ENCODE measurements around the gene SERPINA9.
A peak's percentile ranks its signal among the peaks of the same experiment; 100 is the strongest.

Gene SERPINA9

DNA sequence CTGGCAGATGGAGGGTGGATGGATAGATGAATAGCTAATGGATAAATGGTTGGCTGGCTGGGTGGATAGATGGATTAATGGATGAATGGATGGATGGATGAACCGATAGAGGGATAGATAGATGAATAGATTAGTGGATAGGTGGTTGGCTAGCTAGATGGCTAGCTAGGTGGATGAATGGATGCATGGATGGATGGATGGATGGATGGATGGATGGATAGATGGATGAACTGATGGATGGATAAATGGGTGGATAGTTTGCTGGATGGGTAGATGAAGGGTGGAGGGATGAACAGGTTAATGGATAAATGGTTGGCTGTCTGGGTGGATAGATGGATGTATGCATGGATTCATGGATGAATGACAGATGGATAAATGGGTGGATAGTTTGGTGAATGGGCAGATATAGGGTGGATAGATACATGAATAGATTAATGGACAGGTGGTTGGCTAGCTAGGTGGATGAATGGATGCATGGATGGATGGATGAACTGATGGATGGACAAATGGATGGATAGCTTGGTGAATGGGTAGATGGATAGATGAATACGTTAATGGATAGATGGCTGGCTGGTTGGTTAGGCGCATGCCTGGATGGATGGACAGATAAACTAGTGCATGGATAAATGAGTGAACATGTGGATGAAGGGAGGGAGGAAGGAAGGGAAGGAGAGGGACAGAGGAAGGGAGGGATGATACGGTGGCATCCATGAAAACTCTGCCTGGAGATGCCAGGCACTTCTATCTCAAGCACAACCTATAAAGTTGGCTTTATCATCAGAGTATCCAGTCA lies 8.1 kb downstream of the SERPINA9 start:
- no peak for TF ChIP-seq JUND (IDR thresholded peaks at IDR 0.05; ENCODE audit: low read depth)
- in situ Hi-C loops (cut with HindIII; ENCODE audit: low pct_unique_long_range_greater_than_20kb, low sequenced_read_pairs), result no loop called here
- no peak for DNase-seq (ENCODE audit: low read depth in 1 of 2, low spot score in 1 of 2)

DNA sequence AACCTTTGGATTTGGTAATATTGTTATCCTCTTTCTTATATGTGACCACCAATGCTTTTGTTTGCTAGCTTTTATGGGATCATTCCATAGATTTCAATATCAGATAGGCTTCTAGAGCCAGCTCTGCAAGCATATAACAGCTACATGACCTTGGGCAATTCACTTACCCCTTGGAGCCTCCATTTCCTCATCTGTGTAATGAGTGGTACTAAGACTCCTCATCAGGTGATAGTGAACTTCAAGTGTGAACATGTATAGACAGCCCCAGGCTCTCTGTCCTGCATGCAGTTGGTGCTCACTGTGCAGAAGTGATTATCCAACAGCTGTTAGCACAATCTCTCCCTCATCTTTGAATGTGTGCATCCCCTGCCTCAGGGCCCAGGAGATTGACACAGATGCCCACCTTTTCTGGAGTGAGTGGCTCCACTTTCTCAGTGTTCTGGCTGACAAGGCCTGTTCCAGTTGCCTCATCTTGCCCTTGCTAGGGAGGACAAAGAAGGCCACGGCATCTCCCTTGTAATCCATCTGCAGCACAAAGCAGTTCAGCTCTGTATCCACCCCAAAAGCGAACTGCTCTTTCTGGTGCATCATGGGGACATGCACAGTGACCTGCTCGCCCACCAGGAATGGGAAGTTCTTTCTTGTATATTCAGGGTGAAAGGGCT lies 9.2 kb downstream of the SERPINA9 start:
- no peak for TF ChIP-seq JUND (IDR thresholded peaks at IDR 0.05; ENCODE audit: low read depth)

DNA sequence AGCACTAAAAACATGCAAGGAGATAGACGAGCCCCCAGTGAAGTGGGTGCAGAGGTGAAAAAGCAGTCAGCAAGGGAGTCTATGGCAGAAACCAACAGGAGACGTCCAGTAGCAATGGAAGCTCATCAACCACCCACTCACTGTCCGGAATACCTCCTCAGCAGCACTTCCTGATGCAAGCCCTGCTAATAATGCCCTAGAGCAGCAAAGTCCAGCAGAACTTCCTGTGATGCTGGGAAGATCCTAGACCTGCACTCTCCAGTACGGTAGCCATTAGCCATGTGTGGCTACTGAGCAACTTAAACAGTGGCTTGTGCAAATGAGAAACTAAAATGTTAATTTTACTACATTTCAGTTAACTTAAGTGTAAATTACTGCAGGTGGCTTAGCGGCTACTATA lies 11.0 kb downstream of the SERPINA9 start:
- no peak for DNase-seq (ENCODE audit: low read depth in 1 of 2, low spot score in 1 of 2)
- in situ Hi-C loops (cut with HindIII; ENCODE audit: low pct_unique_long_range_greater_than_20kb, low sequenced_read_pairs), result no loop called here
- no peak for TF ChIP-seq JUND (IDR thresholded peaks at IDR 0.05; ENCODE audit: low read depth)

More for the DNA sequence above, 9.2 kb downstream of the SERPINA9 start:
- peak in 1 of 2 experiments; percentile 62 for DNase-seq (ENCODE audit: low read depth in 1 of 2, low spot score in 1 of 2)
- in situ Hi-C loops (cut with HindIII; ENCODE audit: low pct_unique_long_range_greater_than_20kb, low sequenced_read_pairs), result no loop called here

DNA sequence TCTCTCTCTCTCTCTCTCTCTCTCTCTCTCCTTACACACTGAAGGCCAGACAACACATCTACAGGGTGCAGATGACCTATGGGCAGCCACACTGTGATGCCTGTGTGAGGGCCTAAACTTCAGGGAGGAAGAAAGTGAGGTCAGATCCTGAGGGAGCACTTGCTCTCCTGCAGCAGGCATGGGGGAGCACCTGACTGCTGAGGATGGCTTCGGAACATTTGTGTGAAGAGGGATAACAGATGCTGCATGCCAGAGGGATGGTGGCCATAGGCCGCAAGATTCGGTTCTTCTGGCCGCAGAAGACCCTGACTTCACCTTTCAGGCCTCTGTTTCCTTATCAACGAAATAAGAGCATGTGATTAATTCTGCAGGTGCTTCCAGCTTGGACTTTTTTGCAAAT lies 11.7 kb downstream of the SERPINA9 start:
- DNase-seq (ENCODE audit: low read depth in 1 of 2, low spot score in 1 of 2), result no peak
- no peak for TF ChIP-seq JUND (IDR thresholded peaks at IDR 0.05; ENCODE audit: low read depth)
- in situ Hi-C loops (cut with HindIII; ENCODE audit: low pct_unique_long_range_greater_than_20kb, low sequenced_read_pairs), result no loop called here

DNA sequence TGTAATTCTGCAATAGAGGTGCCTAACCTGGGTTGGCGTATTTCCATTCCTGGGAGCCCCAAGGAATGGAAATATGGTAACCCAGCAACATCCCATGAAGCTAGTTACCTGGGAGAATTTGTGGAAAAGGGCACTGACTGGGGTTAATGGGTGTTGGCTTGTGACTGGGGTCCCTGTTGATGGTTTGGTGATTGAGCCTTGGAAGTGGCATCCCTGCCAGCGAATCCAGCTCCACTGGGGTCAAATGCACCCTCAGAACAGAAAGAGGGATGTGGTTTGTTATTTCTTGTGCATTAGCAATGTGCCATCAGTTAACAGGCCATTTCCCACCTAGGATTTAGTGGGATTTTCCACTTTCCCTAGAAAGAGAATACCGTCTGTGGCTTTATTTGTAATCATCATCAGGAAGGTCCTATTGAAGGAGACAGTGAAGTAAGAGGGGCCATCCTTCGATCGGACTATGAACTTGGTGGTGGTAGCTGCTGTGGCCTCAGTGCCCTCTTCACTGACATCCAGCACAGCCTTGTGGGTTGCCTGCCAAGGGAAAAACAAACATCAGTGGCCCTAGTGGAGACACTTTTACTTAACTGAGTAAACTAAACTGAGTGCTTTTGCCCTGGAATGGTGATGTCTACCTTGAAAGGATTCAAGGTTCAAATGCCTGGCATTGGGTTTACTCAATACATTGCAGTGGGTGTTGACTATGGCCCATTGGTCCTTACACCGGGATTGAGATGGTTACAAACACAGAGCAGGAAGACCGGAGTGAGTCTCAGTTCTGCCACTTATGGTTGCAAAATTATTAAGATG lies 13.0 kb downstream of the SERPINA9 start:
- in situ Hi-C loops (cut with HindIII; ENCODE audit: low pct_unique_long_range_greater_than_20kb, low sequenced_read_pairs), result no loop called here
- TF ChIP-seq JUND (IDR thresholded peaks at IDR 0.05; ENCODE audit: low read depth), result no peak

DNA sequence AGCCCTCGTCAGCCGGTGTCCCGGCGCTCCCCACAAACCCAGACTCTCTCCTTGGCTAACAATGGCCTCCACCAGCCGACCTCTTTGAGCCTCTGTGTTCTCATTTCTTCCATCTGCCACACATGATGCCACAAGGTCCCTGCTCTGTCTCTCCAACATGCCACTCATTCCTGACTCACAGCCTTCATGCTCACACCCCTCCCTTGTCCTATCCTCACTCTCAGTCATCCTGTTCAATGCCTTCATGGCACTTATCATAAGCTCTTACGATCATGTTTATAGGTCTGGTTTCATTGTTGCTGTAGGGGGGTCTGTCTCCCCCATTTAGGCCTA lies 13.8 kb downstream of the SERPINA9 start:
- no peak for TF ChIP-seq JUND (IDR thresholded peaks at IDR 0.05; ENCODE audit: low read depth)
- in situ Hi-C loops (cut with HindIII; ENCODE audit: low pct_unique_long_range_greater_than_20kb, low sequenced_read_pairs), result no loop called here
- no peak for DNase-seq (ENCODE audit: low read depth in 1 of 2, low spot score in 1 of 2)

More for the DNA sequence above, 13.0 kb downstream of the SERPINA9 start:
- DNase-seq (ENCODE audit: low read depth in 1 of 2, low spot score in 1 of 2), result no peak

DNA sequence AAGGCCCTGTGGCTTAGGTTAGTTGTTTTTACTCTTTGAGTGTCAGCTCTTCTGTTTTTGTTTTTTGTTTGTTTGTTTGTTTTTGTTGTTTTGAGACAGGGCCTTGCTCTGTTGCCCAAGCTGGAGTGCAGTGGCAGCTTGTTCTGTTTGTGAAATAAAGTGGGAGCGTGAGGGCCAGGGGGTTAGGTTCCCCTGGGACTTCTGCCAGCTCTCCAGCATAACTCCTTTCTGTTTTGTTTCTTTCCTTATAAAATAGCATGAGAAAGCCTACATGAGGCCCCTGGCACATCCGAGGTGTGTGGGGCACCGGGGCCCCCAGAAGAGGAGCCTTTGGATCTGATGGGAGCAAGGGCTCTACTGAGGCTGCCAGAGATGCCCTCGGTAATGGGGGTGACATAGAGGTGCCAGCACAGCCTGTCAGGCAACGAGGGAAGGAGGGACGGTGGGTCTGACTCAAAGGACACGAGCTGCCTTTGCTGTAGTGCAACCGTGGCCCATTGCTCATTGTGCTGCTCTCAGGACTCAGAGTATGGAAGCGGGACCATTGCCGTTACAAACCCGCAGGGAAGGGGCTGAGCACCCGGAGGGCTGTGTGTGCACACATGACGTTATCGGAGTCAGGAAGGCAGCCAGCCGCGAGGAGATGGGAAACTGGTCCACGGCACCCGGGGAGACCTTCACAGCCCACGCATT lies 14.3 kb downstream of the SERPINA9 start:
- in situ Hi-C loops (cut with HindIII; ENCODE audit: low pct_unique_long_range_greater_than_20kb, low sequenced_read_pairs), result no loop called here
- TF ChIP-seq JUND (IDR thresholded peaks at IDR 0.05; ENCODE audit: low read depth), result no peak
- no peak for DNase-seq (ENCODE audit: low read depth in 1 of 2, low spot score in 1 of 2)

DNA sequence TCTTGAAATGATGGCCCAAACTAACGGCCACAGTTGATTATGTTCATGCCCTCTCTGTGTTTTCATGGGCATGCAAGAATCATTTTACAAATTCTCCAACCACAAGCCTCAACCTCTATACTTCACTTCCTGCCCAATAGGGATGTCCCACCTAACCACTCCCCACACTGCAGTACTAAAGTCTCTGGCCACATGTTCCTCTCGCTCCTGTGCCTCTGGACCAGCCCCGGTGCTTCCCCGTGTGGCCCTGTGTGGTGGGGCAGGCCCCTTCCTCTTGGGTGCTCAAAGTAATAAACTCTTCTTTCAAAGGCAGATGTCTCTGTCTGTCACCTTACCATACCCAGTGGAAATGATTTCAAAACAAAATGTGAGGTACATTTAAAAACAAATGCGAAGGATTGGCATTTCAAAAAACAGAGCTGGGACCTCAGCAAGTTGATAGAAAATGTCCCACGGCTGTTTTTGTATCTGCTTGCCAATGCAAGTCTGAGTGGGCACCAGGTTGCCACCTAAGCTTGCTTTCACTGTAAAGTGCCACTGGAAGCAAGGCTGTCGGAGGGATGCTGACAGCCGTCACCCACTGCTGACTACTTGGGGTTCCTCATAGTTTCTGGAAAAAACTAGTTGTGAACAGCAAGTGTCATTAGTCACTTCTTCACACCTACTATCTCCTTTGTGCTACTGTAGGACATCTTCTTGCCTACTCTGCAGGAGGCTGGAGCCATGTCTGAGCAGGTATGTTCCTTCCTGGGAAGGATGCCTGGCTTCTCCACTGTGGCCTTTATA lies 15.2 kb downstream of the SERPINA9 start:
- DNase-seq (ENCODE audit: low read depth in 1 of 2, low spot score in 1 of 2), result no peak
- in situ Hi-C loops (cut with HindIII; ENCODE audit: low pct_unique_long_range_greater_than_20kb, low sequenced_read_pairs), result no loop called here
- TF ChIP-seq JUND (IDR thresholded peaks at IDR 0.05; ENCODE audit: low read depth), result no peak

DNA sequence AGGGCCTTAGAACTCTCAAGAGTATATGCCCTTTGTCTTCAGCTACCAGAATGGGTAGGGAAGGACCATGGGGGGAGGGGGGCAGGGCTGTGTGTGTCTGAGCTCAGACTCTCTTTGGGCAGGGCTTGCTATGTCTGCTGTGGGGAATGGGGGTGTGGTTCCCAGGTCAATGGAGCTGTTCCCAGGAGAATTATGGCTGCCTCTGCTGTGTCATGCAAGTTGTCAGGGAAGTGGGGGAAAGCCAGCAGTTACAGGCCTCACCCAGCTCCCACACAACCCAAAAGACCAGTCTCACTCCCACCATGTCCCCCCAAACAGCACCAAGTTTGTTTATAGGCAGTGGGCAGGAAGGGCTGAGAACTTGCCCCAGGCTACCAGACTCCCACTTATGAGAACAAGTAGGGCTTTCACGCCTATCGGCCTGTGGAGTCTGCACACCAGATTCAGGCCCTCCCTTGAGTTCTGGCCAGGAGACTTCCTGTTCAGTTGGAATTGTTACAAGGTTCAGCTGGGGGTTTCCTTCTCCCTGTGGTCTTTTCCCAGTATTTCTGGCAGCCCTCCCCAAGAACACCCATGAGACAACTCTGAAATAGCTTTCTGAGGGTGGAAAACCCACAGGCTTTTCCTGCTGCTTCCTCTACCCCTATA lies 17.3 kb downstream of the SERPINA9 start:
- DNase-seq (ENCODE audit: low read depth in 1 of 2, low spot score in 1 of 2), result no peak
- no peak for TF ChIP-seq JUND (IDR thresholded peaks at IDR 0.05; ENCODE audit: low read depth)
- in situ Hi-C loops (cut with HindIII; ENCODE audit: low pct_unique_long_range_greater_than_20kb, low sequenced_read_pairs), result no loop called here

DNA sequence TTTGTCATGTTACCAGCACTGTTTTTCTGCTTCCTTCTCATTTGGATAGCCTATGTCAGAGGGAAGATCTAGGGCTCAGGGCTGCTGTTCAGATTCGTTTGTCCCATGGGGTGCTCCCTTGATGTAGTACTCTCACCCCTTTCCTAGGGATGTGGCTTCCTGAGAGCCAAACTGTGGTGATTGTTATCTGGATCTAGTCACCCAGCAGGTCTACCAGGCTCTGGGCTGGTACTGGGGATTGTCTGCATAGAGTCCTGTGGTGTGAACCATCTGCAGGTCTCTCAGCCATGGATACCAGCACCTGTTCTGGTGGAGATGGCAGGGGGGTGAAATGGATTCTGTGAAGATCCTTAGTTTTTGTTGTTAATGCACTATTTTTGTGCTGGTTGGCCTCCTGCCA lies 17.9 kb downstream of the SERPINA9 start:
- in situ Hi-C loops (cut with HindIII; ENCODE audit: low pct_unique_long_range_greater_than_20kb, low sequenced_read_pairs), result no loop called here
- no peak for TF ChIP-seq JUND (IDR thresholded peaks at IDR 0.05; ENCODE audit: low read depth)
- peak in 1 of 2 experiments; percentile 69 for DNase-seq (ENCODE audit: low read depth in 1 of 2, low spot score in 1 of 2)

DNA sequence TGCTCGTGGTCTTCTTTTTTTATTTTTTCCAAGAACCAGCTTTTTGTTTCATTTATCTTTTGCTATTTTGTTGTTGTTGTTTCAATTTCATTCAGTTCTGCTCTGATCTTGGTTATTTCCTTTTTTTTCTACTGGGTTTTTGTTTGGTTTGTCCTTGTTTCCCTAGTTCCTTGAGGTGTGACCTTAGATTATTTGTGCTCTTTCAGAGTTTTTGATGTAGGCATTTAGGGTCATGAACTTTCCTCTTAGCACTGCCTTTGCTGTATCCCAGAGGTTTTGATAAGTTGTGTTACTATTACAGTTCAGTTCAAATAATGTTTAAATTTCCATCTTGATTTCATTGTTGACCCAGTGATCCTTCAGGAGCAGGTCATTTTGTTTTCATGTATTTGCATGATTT lies 20.1 kb downstream of the SERPINA9 start:
- in situ Hi-C loops (cut with HindIII; ENCODE audit: low pct_unique_long_range_greater_than_20kb, low sequenced_read_pairs), result no loop called here
- TF ChIP-seq JUND (IDR thresholded peaks at IDR 0.05; ENCODE audit: low read depth), result no peak
- DNase-seq (ENCODE audit: low read depth in 1 of 2, low spot score in 1 of 2), result no peak
